ENCODE measurements around the gene HS6ST2.

HS6ST2 gene

DNA sequence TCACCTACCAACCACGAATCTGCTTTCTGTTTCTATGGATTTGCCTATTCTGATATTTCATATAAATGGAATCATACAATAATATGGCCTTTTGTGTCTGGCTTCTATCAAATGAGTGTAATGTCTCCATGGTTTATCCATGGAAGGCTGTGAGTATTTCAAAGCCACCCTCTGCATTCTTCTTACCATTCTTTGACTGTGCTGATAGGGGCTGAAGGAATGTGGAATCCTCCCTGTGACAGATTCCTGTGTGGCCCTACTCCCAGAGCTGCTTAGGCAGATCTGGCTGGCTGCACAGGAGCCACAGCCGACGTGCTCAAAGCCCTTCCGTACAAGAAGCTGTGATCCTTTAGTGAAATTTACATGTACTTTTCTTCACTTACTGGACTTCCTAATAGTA lies 163.2 kb downstream of the HS6ST2 start:
- ChIA-PET POLR2A (no interaction called here), CTCF (no interaction called here)
- H3K4me3 ChIP-seq (ENCODE audit: low read depth, low read length): no peak overlapping the region
- no peak overlapping the region for H3K27ac ChIP-seq (ENCODE audit: extremely low read depth, low read depth, low read length)
- H3K36me3 ChIP-seq (ENCODE audit: control insufficient read depth in 2 of 2, insufficient read depth in 1 of 2, low read length in 2 of 2): no peaks in the 10 kb centered on the region
- no peaks in the 10 kb centered on the region for H3K4me1 ChIP-seq (ENCODE audit: control insufficient read depth, insufficient read depth, low read length)
- no peaks in the 10 kb centered on the region for H3K9me3 ChIP-seq (ENCODE audit: control insufficient read depth, insufficient read depth, low read depth, low read length)
- TF ChIP-seq ZNF202 (tag by site-specific recombination; IDR thresholded peaks at IDR 0.05; ENCODE audit: borderline replicate concordance): no peak
- TF ChIP-seq, protein P1, sequence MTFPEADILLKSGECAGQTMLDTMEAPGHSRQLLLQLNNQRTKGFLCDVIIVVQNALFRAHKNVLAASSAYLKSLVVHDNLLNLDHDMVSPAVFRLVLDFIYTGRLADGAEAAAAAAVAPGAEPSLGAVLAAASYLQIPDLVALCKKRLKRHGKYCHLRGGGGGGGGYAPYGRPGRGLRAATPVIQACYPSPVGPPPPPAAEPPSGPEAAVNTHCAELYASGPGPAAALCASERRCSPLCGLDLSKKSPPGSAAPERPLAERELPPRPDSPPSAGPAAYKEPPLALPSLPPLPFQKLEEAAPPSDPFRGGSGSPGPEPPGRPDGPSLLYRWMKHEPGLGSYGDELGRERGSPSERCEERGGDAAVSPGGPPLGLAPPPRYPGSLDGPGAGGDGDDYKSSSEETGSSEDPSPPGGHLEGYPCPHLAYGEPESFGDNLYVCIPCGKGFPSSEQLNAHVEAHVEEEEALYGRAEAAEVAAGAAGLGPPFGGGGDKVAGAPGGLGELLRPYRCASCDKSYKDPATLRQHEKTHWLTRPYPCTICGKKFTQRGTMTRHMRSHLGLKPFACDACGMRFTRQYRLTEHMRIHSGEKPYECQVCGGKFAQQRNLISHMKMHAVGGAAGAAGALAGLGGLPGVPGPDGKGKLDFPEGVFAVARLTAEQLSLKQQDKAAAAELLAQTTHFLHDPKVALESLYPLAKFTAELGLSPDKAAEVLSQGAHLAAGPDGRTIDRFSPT (tag by site-specific recombination; IDR thresholded peaks at IDR 0.05): no peak
- TF ChIP-seq, protein P2, sequence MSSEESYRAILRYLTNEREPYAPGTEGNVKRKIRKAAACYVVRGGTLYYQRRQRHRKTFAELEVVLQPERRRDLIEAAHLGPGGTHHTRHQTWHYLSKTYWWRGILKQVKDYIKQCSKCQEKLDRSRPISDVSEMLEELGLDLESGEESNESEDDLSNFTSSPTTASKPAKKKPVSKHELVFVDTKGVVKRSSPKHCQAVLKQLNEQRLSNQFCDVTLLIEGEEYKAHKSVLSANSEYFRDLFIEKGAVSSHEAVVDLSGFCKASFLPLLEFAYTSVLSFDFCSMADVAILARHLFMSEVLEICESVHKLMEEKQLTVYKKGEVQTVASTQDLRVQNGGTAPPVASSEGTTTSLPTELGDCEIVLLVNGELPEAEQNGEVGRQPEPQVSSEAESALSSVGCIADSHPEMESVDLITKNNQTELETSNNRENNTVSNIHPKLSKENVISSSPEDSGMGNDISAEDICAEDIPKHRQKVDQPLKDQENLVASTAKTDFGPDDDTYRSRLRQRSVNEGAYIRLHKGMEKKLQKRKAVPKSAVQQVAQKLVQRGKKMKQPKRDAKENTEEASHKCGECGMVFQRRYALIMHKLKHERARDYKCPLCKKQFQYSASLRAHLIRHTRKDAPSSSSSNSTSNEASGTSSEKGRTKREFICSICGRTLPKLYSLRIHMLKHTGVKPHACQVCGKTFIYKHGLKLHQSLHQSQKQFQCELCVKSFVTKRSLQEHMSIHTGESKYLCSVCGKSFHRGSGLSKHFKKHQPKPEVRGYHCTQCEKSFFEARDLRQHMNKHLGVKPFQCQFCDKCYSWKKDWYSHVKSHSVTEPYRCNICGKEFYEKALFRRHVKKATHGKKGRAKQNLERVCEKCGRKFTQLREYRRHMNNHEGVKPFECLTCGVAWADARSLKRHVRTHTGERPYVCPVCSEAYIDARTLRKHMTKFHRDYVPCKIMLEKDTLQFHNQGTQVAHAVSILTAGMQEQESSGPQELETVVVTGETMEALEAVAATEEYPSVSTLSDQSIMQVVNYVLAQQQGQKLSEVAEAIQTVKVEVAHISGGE (tag by site-specific recombination; conservative IDR thresholded peaks at IDR 0.05; ENCODE audit: low read depth): no peak
- TF ChIP-seq ZFP3 (tag by site-specific recombination; IDR thresholded peaks at IDR 0.05; ENCODE audit: low read depth): no peak
- TF ChIP-seq, protein P3, sequence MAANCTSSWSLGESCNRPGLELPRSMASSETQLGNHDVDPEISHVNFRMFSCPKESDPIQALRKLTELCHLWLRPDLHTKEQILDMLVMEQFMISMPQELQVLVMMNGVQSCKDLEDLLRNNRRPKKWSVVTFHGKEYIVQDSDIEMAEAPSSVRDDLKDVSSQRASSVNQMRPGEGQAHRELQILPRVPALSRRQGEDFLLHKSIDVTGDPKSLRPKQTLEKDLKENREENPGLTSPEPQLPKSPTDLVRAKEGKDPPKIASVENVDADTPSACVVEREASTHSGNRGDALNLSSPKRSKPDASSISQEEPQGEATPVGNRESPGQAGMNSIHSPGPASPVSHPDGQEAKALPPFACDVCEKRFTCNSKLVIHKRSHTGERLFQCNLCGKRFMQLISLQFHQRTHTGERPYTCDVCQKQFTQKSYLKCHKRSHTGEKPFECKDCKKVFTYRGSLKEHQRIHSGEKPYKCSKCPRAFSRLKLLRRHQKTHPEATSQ (tag by site-specific recombination; IDR thresholded peaks at IDR 0.05): no peak
- no peak for TF ChIP-seq SCRT1 (tag by site-specific recombination; IDR thresholded peaks at IDR 0.05; ENCODE audit: borderline replicate concordance)
- TF ChIP-seq ZNF626 (tag by site-specific recombination; IDR thresholded peaks at IDR 0.05): no peak
- TF ChIP-seq ZNF776 (tag by site-specific recombination; IDR thresholded peaks at IDR 0.05; ENCODE audit: borderline replicate concordance): no peak
- no peak for TF ChIP-seq ZNF23 (tag by site-specific recombination; IDR thresholded peaks at IDR 0.05; ENCODE audit: borderline replicate concordance)
- no peak for TF ChIP-seq ZNF37A (tag by site-specific recombination; IDR thresholded peaks at IDR 0.05)
- TF ChIP-seq, protein P4, sequence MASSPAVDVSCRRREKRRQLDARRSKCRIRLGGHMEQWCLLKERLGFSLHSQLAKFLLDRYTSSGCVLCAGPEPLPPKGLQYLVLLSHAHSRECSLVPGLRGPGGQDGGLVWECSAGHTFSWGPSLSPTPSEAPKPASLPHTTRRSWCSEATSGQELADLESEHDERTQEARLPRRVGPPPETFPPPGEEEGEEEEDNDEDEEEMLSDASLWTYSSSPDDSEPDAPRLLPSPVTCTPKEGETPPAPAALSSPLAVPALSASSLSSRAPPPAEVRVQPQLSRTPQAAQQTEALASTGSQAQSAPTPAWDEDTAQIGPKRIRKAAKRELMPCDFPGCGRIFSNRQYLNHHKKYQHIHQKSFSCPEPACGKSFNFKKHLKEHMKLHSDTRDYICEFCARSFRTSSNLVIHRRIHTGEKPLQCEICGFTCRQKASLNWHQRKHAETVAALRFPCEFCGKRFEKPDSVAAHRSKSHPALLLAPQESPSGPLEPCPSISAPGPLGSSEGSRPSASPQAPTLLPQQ (tag by site-specific recombination; IDR thresholded peaks at IDR 0.05): no peak
- TF ChIP-seq ZBTB21 (tag by site-specific recombination; IDR thresholded peaks at IDR 0.05): no peak
- no peak for TF ChIP-seq ZSCAN16 (tag by site-specific recombination; IDR thresholded peaks at IDR 0.05)

DNA sequence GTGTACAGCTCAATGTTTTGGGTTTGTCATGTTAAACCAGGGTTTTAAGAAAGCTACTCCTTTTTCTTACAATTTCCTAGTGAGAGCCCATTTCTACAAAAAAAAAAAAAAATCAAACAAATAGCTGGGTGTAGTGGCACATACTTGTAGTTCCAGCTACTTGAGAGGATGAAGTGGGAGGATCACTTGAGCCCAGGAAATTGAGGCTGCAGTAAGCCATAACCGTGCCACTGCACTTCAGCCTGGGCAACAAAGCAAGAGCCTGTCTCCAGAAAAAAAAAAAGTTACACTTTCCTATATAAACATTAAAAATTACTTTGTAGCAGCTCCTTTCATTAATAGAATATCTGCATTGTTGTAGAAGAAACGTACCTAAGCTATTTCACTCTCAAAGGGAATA lies 166.7 kb downstream of the HS6ST2 start:
- no peak for TF ChIP-seq ZNF473 (tag by site-specific recombination; IDR thresholded peaks at IDR 0.05)
- TF ChIP-seq ZNF423 (tag by site-specific recombination; IDR thresholded peaks at IDR 0.05): no peak
- no peak for TF ChIP-seq YY2 (tag by site-specific recombination; IDR thresholded peaks at IDR 0.05)
- TF ChIP-seq ZNF354C (tag by site-specific recombination; IDR thresholded peaks at IDR 0.05; ENCODE audit: borderline replicate concordance, low read depth): no peak
- TF ChIP-seq, protein P5, sequence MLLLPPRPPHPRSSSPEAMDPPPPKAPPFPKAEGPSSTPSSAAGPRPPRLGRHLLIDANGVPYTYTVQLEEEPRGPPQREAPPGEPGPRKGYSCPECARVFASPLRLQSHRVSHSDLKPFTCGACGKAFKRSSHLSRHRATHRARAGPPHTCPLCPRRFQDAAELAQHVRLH (tag by site-specific recombination; IDR thresholded peaks at IDR 0.05): no peak
- TF ChIP-seq ZNF558 (tag by site-specific recombination; IDR thresholded peaks at IDR 0.05): no peak
- no peak for TF ChIP-seq ZNF664 (tag by site-specific recombination; IDR thresholded peaks at IDR 0.05)
- no peak for TF ChIP-seq ZNF169 (tag by site-specific recombination; IDR thresholded peaks at IDR 0.05)
- H3K9me3 ChIP-seq (ENCODE audit: control insufficient read depth, insufficient read depth, low read depth, low read length): no peaks in the 10 kb centered on the region
- no peak overlapping the region for H3K4me3 ChIP-seq (ENCODE audit: low read depth, low read length)
- ChIA-PET POLR2A (interaction anchor here (0.7 kb wide), 1 partner anchor 72 kb away, joined by 3 read pairs; no protein-coding TSS in a partner anchor), CTCF (interaction anchor here (0.6 to 1.1 kb wide), 5 partner anchors 19 to 1365 kb away, joined by 3 to 4 read pairs (median 3); no protein-coding TSS in a partner anchor)
- H3K4me1 ChIP-seq (ENCODE audit: control insufficient read depth, insufficient read depth, low read length): no peaks in the 10 kb centered on the region
- no peaks in the 10 kb centered on the region for H3K36me3 ChIP-seq (ENCODE audit: control insufficient read depth in 2 of 2, insufficient read depth in 1 of 2, low read length in 2 of 2)
- no peak overlapping the region for H3K27ac ChIP-seq (ENCODE audit: extremely low read depth, low read depth, low read length)
